PFSK-1 (cell line): Measurements from ENCODE around the gene CDK5R1.

Experiments
- FOXP2 ChIP-seq: optimal IDR thresholded peaks from 2 replicates; pipeline ENCODE3; 2011; ENCODE audit warnings: borderline replicate concordance, control low read depth, inconsistent platforms; ENCODE audit not compliant: insufficient read depth; ENCODE audit errors: extremely low read length, extremely low read depth
- POLR2AphosphoS5 ChIP-seq: IDR thresholded peaks from 2 replicates; pipeline ENCODE4 v1.6.1; 2012; ENCODE audit warnings: low read depth, mild to moderate bottlenecking, control low read depth, low read length, moderate library complexity
- REST ChIP-seq, 2 experiments: IDR thresholded peaks; 2 replicates each; pipeline versions ENCODE4 v1.6.1 to v1.8.0; 2011 to 2012; ENCODE audit warnings: low read depth in 2 of 2, low read length in 2 of 2, control low read depth in 1 of 2, inconsistent platforms in 1 of 2, mild to moderate bottlenecking in 1 of 2, moderate library complexity in 1 of 2; ENCODE audit not compliant: insufficient read depth in 1 of 2
- SIN3A ChIP-seq: IDR thresholded peaks from 2 replicates; pipeline ENCODE4 v1.6.1; 2012; ENCODE audit warnings: mild to moderate bottlenecking, low read length, moderate library complexity, borderline replicate concordance; ENCODE audit not compliant: insufficient read depth
- TAF1 ChIP-seq: IDR thresholded peaks from 2 replicates; pipeline ENCODE4 v1.6.1; 2012; ENCODE audit warnings: low read length, control low read depth, borderline replicate concordance; ENCODE audit not compliant: insufficient read depth

The CDK5R1 gene

GRCh38 chr17:32461498-32461852 is 25.3 kb upstream of the CDK5R1 start:
- no peak for TF ChIP-seq REST (IDR thresholded peaks at IDR 0.05; ENCODE audit: insufficient read depth in 1 of 2, low read depth in 2 of 2, low read length in 2 of 2)
- TF ChIP-seq POLR2AphosphoS5 = no peak
- no peak for TF ChIP-seq TAF1
- TF ChIP-seq FOXP2 = no peak
- no peak for TF ChIP-seq SIN3A

GRCh38 chr17:32461853-32462617 is 24.8 kb upstream of the CDK5R1 start:
- no peak for TF ChIP-seq REST (IDR thresholded peaks at IDR 0.05; ENCODE audit: insufficient read depth in 1 of 2, low read depth in 2 of 2, low read length in 2 of 2)
- TF ChIP-seq POLR2AphosphoS5 = no peak

GRCh38 chr17:32463304-32463703 is 23.5 kb upstream of the CDK5R1 start:
- TF ChIP-seq TAF1 (no peak), SIN3A (no peak), FOXP2 (no peak), REST (IDR thresholded peaks at IDR 0.05; ENCODE audit: insufficient read depth in 1 of 2, low read depth in 2 of 2, low read length in 2 of 2) (no peak)

GRCh38 chr17:32464374-32464773 is 22.4 kb upstream of the CDK5R1 start:
- TF ChIP-seq REST (IDR thresholded peaks at IDR 0.05; ENCODE audit: insufficient read depth in 1 of 2, low read depth in 2 of 2, low read length in 2 of 2) (no peak), POLR2AphosphoS5 (no peak), TAF1 (no peak), FOXP2 (no peak), SIN3A (no peak)

- TF ChIP-seq POLR2AphosphoS5 (no peak), FOXP2 (no peak), REST (IDR thresholded peaks at IDR 0.05; ENCODE audit: insufficient read depth in 1 of 2, low read depth in 2 of 2, low read length in 2 of 2) (no peak), SIN3A (no peak), TAF1 (no peak)
Measured at GRCh38 chr17:32467949-32468348, 18.8 kb upstream of the CDK5R1 start.
